ENCODE measurements around the gene SPA17. TPM values are rescaled to one million over a fixed set of nuclear protein-coding genes. Genes with fewer than 3 reads are reported as not detected.

SPA17 gene
- total RNA-seq, 4 donors from 2014 or later = 1.9 to 6.2 (median 2.9) TPM

GRCh38 chr11:124643605-124644425, 29.9 kb upstream of the SPA17 start:
- WGBS, 2 donors = 22 to 45% methylated on average over 3 of the region's 3 CpGs
- no peak for DNase-seq (ENCODE audit: low spot score in 2 of 2)
- intact Hi-C loops (cut with DNase I; ENCODE audit: low total_unique reads) = no loop called here
- TF ChIP-seq POLR2A (IDR thresholded peaks at IDR 0.05) (no peak), CTCF (IDR thresholded peaks at IDR 0.05) (no peak)
- H3K4me3 ChIP-seq (ENCODE audit: low read depth, poor library complexity, severe bottlenecking) = no peak overlapping the region

GRCh38 chr11:124644426-124645280, 29.1 kb upstream of the SPA17 start:
- no peak overlapping the region for H3K4me3 ChIP-seq (ENCODE audit: low read depth, poor library complexity, severe bottlenecking)
- TF ChIP-seq POLR2A (IDR thresholded peaks at IDR 0.05) = no peak
- TF ChIP-seq CTCF (IDR thresholded peaks at IDR 0.05) = peak in 1 of 3 donors; percentile 8
- intact Hi-C loops (cut with DNase I; ENCODE audit: low total_unique reads) = no loop called here
- whole genome bisulfite sequencing, 2 donors = 21 to 22% methylated on average over 16 of the region's 16 CpGs
- DNase-seq (ENCODE audit: low spot score in 2 of 2) = peak; percentile 41 to 89

- no peak for TF ChIP-seq POLR2A (IDR thresholded peaks at IDR 0.05)
- no peak for TF ChIP-seq CTCF (IDR thresholded peaks at IDR 0.05)
- no peak overlapping the region for H3K4me3 ChIP-seq (ENCODE audit: low read depth, poor library complexity, severe bottlenecking)
- WGBS, 2 donors = 79 to 81% methylated on average over 3 of the region's 3 CpGs
- no peak for DNase-seq (ENCODE audit: low spot score in 2 of 2)
- intact Hi-C loops (cut with DNase I; ENCODE audit: low total_unique reads) = no loop called here
Observed at GRCh38 chr11:124646148-124646547, 27.6 kb upstream of the SPA17 start.

- H3K4me3 ChIP-seq (ENCODE audit: low read depth, poor library complexity, severe bottlenecking) = no peak overlapping the region
- intact Hi-C loops (cut with DNase I; ENCODE audit: low total_unique reads) = no loop called here
- 79 to 82% methylated on average over 6 of the region's 6 CpGs for WGBS, 2 donors
Observed at GRCh38 chr11:124648610-124649009, 25.1 kb upstream of the SPA17 start.

More at GRCh38 chr11:124648610-124649009, 25.1 kb upstream of the SPA17 start:
- TF ChIP-seq POLR2A (IDR thresholded peaks at IDR 0.05) = no peak
- no peak for TF ChIP-seq CTCF (IDR thresholded peaks at IDR 0.05)
- no peak for DNase-seq (ENCODE audit: low spot score in 2 of 2)
